Left kidney (tissue), 8 donors: ENCODE results near the gene SLC2A6. TPM values are rescaled to one million over a fixed set of nuclear protein-coding genes. Genes with fewer than 3 reads are reported as not detected.
A peak's percentile ranks its signal among the peaks of the same experiment; 100 is the strongest.

Experiments
- DNase-seq: peaks from one replicate; pipeline ENCODE4 v3.0.0-alpha.2; 2013
- long read RNA-seq, 8 donors: transcript quantifications; one replicate each; lab custom pipeline, GENCODE V29; 2026
- polyA plus RNA-seq: library from polyadenylated mRNA; unstranded; fragments of 120-200 nt; gene quantifications from one replicate; pipeline ENCODE4 v1.2.1, GENCODE V29; 2013; ENCODE audit not compliant: insufficient read length

The SLC2A6 gene
- polyA plus RNA-seq = 1.0 TPM
- long read RNA-seq, donor 1 = 0 reads
- long read RNA-seq, donor 2 = 0 reads
- long read RNA-seq, donor 3, partial matches to known transcripts = 0 of 1 reads
- long read RNA-seq, donor 3, other reads (novel, unspliced or antisense) = 0 of 1 reads
- long read RNA-seq, donor 4 = 0 reads
- long read RNA-seq, donor 5, partial matches to known transcripts = 0 of 2 reads
- long read RNA-seq, donor 5, other reads (novel, unspliced or antisense) = 0 of 2 reads
- long read RNA-seq, donor 6 = 0 reads
- long read RNA-seq, donor 7 = 0 reads
- long read RNA-seq, donor 8 = 0 reads

- DNase-seq = peak; percentile 56
Measured at GRCh38 chr9:133478851-133479711, at the start of gene SLC2A6. Gene SLC2A6, minus strand, starts transcription at chr9:133479099. Its CDS starts 40 bp downstream, at chr9:133479059.

- DNase-seq = no peak
Measured at GRCh38 chr9:133528001-133528875, 49.3 kb upstream of the SLC2A6 start.

GRCh38 chr9:133527444-133527920 lies 48.6 kb upstream of the SLC2A6 start:
- no peak for DNase-seq

GRCh38 chr9:133526721-133527321 lies 47.9 kb upstream of the SLC2A6 start:
- DNase-seq = no peak

- no peak for DNase-seq
Measured at GRCh38 chr9:133525677-133526076, 46.8 kb upstream of the SLC2A6 start.

GRCh38 chr9:133524679-133525228 lies 45.9 kb upstream of the SLC2A6 start, which contains the start of gene MYMK:
Gene MYMK, minus strand, starts transcription at chr9:133524959. Its CDS starts 115 bp downstream, at chr9:133524844.
- DNase-seq = no peak

- DNase-seq = no peak
Measured at GRCh38 chr9:133524146-133524545, 45.2 kb upstream of the SLC2A6 start.

GRCh38 chr9:133523106-133523505 lies 44.2 kb upstream of the SLC2A6 start:
- DNase-seq = no peak

GRCh38 chr9:133522073-133522910 lies 43.4 kb upstream of the SLC2A6 start:
- DNase-seq = no peak

- no peak for DNase-seq
Measured at GRCh38 chr9:133521122-133522072, 42.5 kb upstream of the SLC2A6 start.

GRCh38 chr9:133520121-133520835 lies 41.4 kb upstream of the SLC2A6 start:
- no peak for DNase-seq

- no peak for DNase-seq
Measured at GRCh38 chr9:133519693-133520092, 40.8 kb upstream of the SLC2A6 start.

- no peak for DNase-seq
Measured at GRCh38 chr9:133518706-133519449, 40.0 kb upstream of the SLC2A6 start.

- DNase-seq = no peak
Measured at GRCh38 chr9:133518200-133518599, 39.3 kb upstream of the SLC2A6 start.

GRCh38 chr9:133517711-133518110 lies 38.8 kb upstream of the SLC2A6 start:
- no peak for DNase-seq

- DNase-seq = no peak
Measured at GRCh38 chr9:133516961-133517350, 38.1 kb upstream of the SLC2A6 start.

- no peak for DNase-seq
Measured at GRCh38 chr9:133516256-133516960, 37.5 kb upstream of the SLC2A6 start.
